H9 (cell line): ENCODE data around the gene KLHL22. TPM values are rescaled to one million over a fixed set of nuclear protein-coding genes. Genes with fewer than 3 reads are reported as not detected.

Source experiments
- DNase-seq: peaks from one replicate; pipeline ENCODE4 v3.0.0-alpha.2; 2017
- H2AFZ ChIP-seq: one replicate; pipeline ENCODE4 v1.6.1; 2013; ENCODE audit warnings: mild to moderate bottlenecking, low read length, control low read depth, moderate library complexity
- H2AK5ac ChIP-seq: 2 replicates; pipeline ENCODE4 v1.6.1; 2013; ENCODE audit warnings: low read length, control low read depth, mixed read lengths; ENCODE audit not compliant: insufficient read length
- H2BK120ac ChIP-seq: one replicate; pipeline ENCODE4 v1.6.1; 2013; ENCODE audit warnings: low read depth, mild to moderate bottlenecking, low read length, control low read depth, inconsistent platforms; ENCODE audit not compliant: poor library complexity, severe bottlenecking
- H2BK12ac ChIP-seq: 2 replicates; pipeline ENCODE4 v1.6.1; 2013; ENCODE audit warnings: low read length, control low read depth, mixed read lengths, low read depth; ENCODE audit not compliant: insufficient read length
- H2BK15ac ChIP-seq: 2 replicates; pipeline ENCODE4 v1.6.1; 2013; ENCODE audit warnings: low read depth, low read length, control low read depth
- H2BK20ac ChIP-seq: one replicate; pipeline ENCODE4 v1.6.1; 2013; ENCODE audit warnings: low read depth, mild to moderate bottlenecking, low read length, control low read depth, inconsistent platforms; ENCODE audit not compliant: poor library complexity, severe bottlenecking
- H2BK5ac ChIP-seq: 2 replicates; pipeline ENCODE4 v1.6.1; 2013; ENCODE audit warnings: low read length, control low read depth, mixed read lengths; ENCODE audit not compliant: insufficient read length
- H3K14ac ChIP-seq: 2 replicates; pipeline ENCODE4 v1.6.1; 2013; ENCODE audit warnings: low read length, control low read depth; ENCODE audit not compliant: insufficient read depth
- H3K18ac ChIP-seq: 2 replicates; pipeline ENCODE4 v1.6.1; 2013; ENCODE audit warnings: low read depth, mild to moderate bottlenecking, mixed read lengths, low read length, control low read depth; ENCODE audit not compliant: insufficient read length
- H3K23ac ChIP-seq: 2 replicates; pipeline ENCODE4 v1.6.1; 2013; ENCODE audit warnings: low read length, control low read depth, mixed read lengths, low read depth; ENCODE audit not compliant: insufficient read length
- H3K23me2 ChIP-seq: 2 replicates; pipeline ENCODE4 v1.6.1; 2013; ENCODE audit warnings: low read depth, mild to moderate bottlenecking, mixed read lengths, low read length, control low read depth; ENCODE audit not compliant: insufficient read length, poor library complexity, severe bottlenecking
- H3K27ac ChIP-seq: 2 replicates; pipeline ENCODE4 v1.5.1; 2013; ENCODE audit warnings: low read length, control low read depth, mixed read lengths, low read depth; ENCODE audit not compliant: insufficient read length
- H3K27me3 ChIP-seq: 2 replicates; pipeline ENCODE4 v1.6.1; 2013; ENCODE audit warnings: low read length, control low read depth, inconsistent platforms; ENCODE audit not compliant: insufficient read depth
- H3K4ac ChIP-seq: 2 replicates; pipeline ENCODE4 v1.6.1; 2013; ENCODE audit warnings: low read depth, mild to moderate bottlenecking, control low read depth, inconsistent platforms, low read length, moderate library complexity
- H3K4me1 ChIP-seq: 2 replicates; pipeline ENCODE4 v1.6.1; 2013; ENCODE audit warnings: low read length, control low read depth, inconsistent platforms; ENCODE audit not compliant: insufficient read depth
- H3K4me2 ChIP-seq: 2 replicates; pipeline ENCODE4 v1.6.1; 2013; ENCODE audit warnings: low read length, control low read depth, mixed read lengths; ENCODE audit not compliant: insufficient read length, insufficient read depth
- H3K56ac ChIP-seq: 2 replicates; pipeline ENCODE4 v1.6.1; 2013; ENCODE audit warnings: low read depth, mild to moderate bottlenecking, mixed read lengths, low read length, control low read depth; ENCODE audit not compliant: insufficient read length
- H3K79me1 ChIP-seq: 2 replicates; pipeline ENCODE4 v1.6.1; 2013; ENCODE audit warnings: low read depth, mild to moderate bottlenecking, moderate library complexity, low read length, control low read depth, inconsistent platforms; ENCODE audit not compliant: insufficient read depth, poor library complexity, severe bottlenecking
- H3K79me2 ChIP-seq: 2 replicates; pipeline ENCODE4 v1.6.1; 2013; ENCODE audit warnings: low read length, control low read depth, inconsistent platforms; ENCODE audit not compliant: insufficient read depth
- H3K9ac ChIP-seq: 2 replicates; pipeline ENCODE4 v1.6.1; 2013; ENCODE audit warnings: low read length, control low read depth, mixed read lengths; ENCODE audit not compliant: insufficient read length; ENCODE audit errors: extremely low read depth
- H3K9me3 ChIP-seq: one replicate; pipeline ENCODE4 v1.6.1; 2013; ENCODE audit warnings: low read depth, low read length, inconsistent platforms; ENCODE audit not compliant: control insufficient read depth
- H3T11ph ChIP-seq: one replicate; pipeline ENCODE4 v1.6.1; 2013; ENCODE audit warnings: mild to moderate bottlenecking, low read length, control low read depth, inconsistent platforms
- H4K20me1 ChIP-seq: one replicate; pipeline ENCODE4 v1.6.1; 2013; ENCODE audit not compliant: control insufficient read depth, insufficient read length, insufficient read depth
- H4K5ac ChIP-seq: 2 replicates; pipeline ENCODE4 v1.6.1; 2013; ENCODE audit warnings: low read depth, mild to moderate bottlenecking, mixed read lengths, low read length, control low read depth; ENCODE audit not compliant: insufficient read length
- H4K8ac ChIP-seq: replicated peaks from 2 replicates; pipeline ENCODE4 v1.6.1; 2013; ENCODE audit warnings: low read length, control low read depth, mixed read lengths, low read depth; ENCODE audit not compliant: insufficient read length
- H4K91ac ChIP-seq: 2 replicates; pipeline ENCODE4 v1.6.1; 2013; ENCODE audit warnings: low read depth, mild to moderate bottlenecking, moderate library complexity, mixed read lengths, low read length, control low read depth; ENCODE audit not compliant: insufficient read length
- H3K27ac Mint-ChIP-seq, 3 experiments: 2 replicates in 2 of 3; 3 replicates in 1 of 3; pipeline ENCODE4 v1.8.0; 2020 to 2021; ENCODE audit warnings: mixed read lengths in 3 of 3, mild to moderate bottlenecking in 1 of 3, moderate library complexity in 1 of 3
- H3K27me3 Mint-ChIP-seq: 2 replicates; pipeline ENCODE4 v1.8.0; 2021; ENCODE audit warnings: low read depth, mild to moderate bottlenecking, moderate library complexity, mixed read lengths
- H3K36me3 Mint-ChIP-seq, 3 experiments: 2 replicates in 2 of 3; 3 replicates in 1 of 3; pipeline ENCODE4 v1.8.0; 2020 to 2021; ENCODE audit warnings: low read depth in 3 of 3, mixed read lengths in 3 of 3; ENCODE audit not compliant: insufficient read depth in 1 of 3
- H3K4me1 Mint-ChIP-seq, 2 experiments: 2 replicates each; pipeline ENCODE4 v1.8.0; 2020; ENCODE audit warnings: mixed read lengths in 2 of 2
- H3K4me3 Mint-ChIP-seq, 2 experiments: 2 replicates in 1 of 2; 3 replicates in 1 of 2; pipeline ENCODE4 v1.8.0; 2020 to 2021; ENCODE audit warnings: mild to moderate bottlenecking in 2 of 2, mixed read lengths in 2 of 2, moderate library complexity in 1 of 2
- H3K9me3 Mint-ChIP-seq, 2 experiments: 2 replicates in 1 of 2; 3 replicates in 1 of 2; pipeline ENCODE4 v1.8.0; 2020; ENCODE audit warnings: mild to moderate bottlenecking in 2 of 2, mixed read lengths in 2 of 2, moderate library complexity in 1 of 2
- WGBS: extraction: QIAGEN DNeasy Blood & Tissue Kit; methylation state at CpG from one replicate; pipeline ENCODE4 v1.1.7; 2013; ENCODE audit warnings: missing lambda C conversion rate, low lambda C conversion rate, mixed read lengths; ENCODE audit not compliant: insufficient read length; ENCODE audit errors: extremely low coverage; 5-methylcytosine and 5-hydroxymethylcytosine counted together
- total RNA-seq: library from RNA; stranded (reverse); gene quantifications from 2 replicates; pipeline ENCODE4 v1.2.1, GENCODE V29; 2021
- TF ChIP-seq, protein P1 (sequence below): fragments of 200-600 bp; sonication (generic); conservative IDR thresholded peaks from 3 replicates; pipeline ENCODE4 v1.8.0; 2021; ENCODE audit warnings: antibody characterized with exemption, mild to moderate bottlenecking

KLHL22 gene
- total RNA-seq, 1 experiment from 2014 or later: 11.9 TPM

DNA sequence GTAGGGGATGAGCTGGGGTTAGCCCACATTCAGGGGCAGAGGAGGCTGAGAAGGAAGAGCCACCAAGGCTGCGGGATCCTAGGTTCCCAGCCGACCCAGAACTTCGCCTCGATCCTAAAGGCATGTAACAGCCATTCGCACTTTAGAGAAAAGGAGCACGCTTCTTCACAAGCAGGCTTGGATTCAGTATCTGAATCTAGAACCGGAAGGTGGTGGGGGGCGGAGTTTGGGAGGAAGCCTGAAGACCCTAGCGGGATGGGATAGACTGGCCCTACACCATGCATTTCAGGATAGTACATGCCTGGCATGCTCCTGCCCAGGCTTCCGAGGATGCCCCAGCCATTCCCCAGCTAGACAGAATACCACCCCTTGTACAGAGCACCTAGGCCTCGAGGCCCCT, 62.4 kb downstream of the KLHL22 start:
- Histone ChIP-seq H3K14ac (no peak overlapping the region), H3K56ac (no peak overlapping the region), H3K9me3 (no peaks in the 10 kb centered on the region), H3K79me2 (no peaks in the 10 kb centered on the region), H3K23me2 (peaks cover 23% of the 10 kb centered on the region), H2BK5ac (no peak overlapping the region), H4K8ac (no peak overlapping the region), H3K18ac (no peak overlapping the region), H3K79me1 (no peaks in the 10 kb centered on the region), H2AFZ (no peak overlapping the region), H3T11ph (no peak overlapping the region), H2AK5ac (no peak overlapping the region), H3K4me2 (no peak overlapping the region), H3K23ac (no peak overlapping the region), H3K4me1 (0 out of 2 replicates have a peak, but pooled peaks cover 2% of the 10 kb centered on the region), H3K27me3 (peaks cover 10% of the 10 kb centered on the region; the same call in 1 of the 2 replicates), H4K20me1 (peaks cover 3% of the 10 kb centered on the region), H2BK15ac (no peak overlapping the region), H3K9ac (no peak overlapping the region), H3K4ac (no peak overlapping the region), H2BK20ac (no peak overlapping the region), H2BK12ac (no peak overlapping the region), H4K91ac (no peak overlapping the region), H2BK120ac (no peak overlapping the region), H3K27ac (no peak overlapping the region), H4K5ac (no peak overlapping the region)
- TF ChIP-seq, protein P1, sequence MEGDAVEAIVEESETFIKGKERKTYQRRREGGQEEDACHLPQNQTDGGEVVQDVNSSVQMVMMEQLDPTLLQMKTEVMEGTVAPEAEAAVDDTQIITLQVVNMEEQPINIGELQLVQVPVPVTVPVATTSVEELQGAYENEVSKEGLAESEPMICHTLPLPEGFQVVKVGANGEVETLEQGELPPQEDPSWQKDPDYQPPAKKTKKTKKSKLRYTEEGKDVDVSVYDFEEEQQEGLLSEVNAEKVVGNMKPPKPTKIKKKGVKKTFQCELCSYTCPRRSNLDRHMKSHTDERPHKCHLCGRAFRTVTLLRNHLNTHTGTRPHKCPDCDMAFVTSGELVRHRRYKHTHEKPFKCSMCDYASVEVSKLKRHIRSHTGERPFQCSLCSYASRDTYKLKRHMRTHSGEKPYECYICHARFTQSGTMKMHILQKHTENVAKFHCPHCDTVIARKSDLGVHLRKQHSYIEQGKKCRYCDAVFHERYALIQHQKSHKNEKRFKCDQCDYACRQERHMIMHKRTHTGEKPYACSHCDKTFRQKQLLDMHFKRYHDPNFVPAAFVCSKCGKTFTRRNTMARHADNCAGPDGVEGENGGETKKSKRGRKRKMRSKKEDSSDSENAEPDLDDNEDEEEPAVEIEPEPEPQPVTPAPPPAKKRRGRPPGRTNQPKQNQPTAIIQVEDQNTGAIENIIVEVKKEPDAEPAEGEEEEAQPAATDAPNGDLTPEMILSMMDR: no peak
- Mint-ChIP-seq H3K27ac (no peak overlapping the region), H3K27me3 (peaks cover 84% of the 10 kb centered on the region), H3K9me3 (no peaks in the 10 kb centered on the region), H3K36me3 (peaks cover 0 to 9% (median 6%) of the 10 kb centered on the region in 3 experiments; a peak in 5 of 7 replicates), H3K4me1 (peaks cover 14 to 20% of the 10 kb centered on the region in 2 experiments), H3K4me3 (0 out of 5 replicates have a peak overlapping the region, but pooled peaks of 1 of the 2 experiments have one; percentile 51)
- WGBS: no CpG with 5 or more reads among the region's 11 CpGs
- DNase-seq: no peak
